Nephron (organoid): Measurements from ENCODE around the gene PLPP4.

Experiments used
- H3K27ac Mint-ChIP-seq, 3 experiments: 2 replicates each; pipeline ENCODE4 v1.8.0; 2020; ENCODE audit warnings: mixed read lengths in 3 of 3, mild to moderate bottlenecking in 2 of 3, moderate library complexity in 1 of 3
- H3K27me3 Mint-ChIP-seq: 2 replicates; pipeline ENCODE4 v1.8.0; 2021; ENCODE audit warnings: low read depth, mild to moderate bottlenecking, moderate library complexity, mixed read lengths
- H3K36me3 Mint-ChIP-seq: 2 replicates; pipeline ENCODE4 v1.8.0; 2020; ENCODE audit warnings: low read depth, mixed read lengths
- H3K4me1 Mint-ChIP-seq: 2 replicates; pipeline ENCODE4 v1.8.0; 2020; ENCODE audit warnings: mixed read lengths
- H3K4me3 Mint-ChIP-seq, 3 experiments: 2 replicates each; pipeline ENCODE4 v1.8.0; 2020; ENCODE audit warnings: mild to moderate bottlenecking in 3 of 3, mixed read lengths in 3 of 3, moderate library complexity in 2 of 3
- H3K9me3 Mint-ChIP-seq: 2 replicates; pipeline ENCODE4 v1.8.0; 2020; ENCODE audit warnings: mixed read lengths
- TF ChIP-seq, protein P1 (sequence below), 3 experiments: fragments of 200-600 bp; sonication (generic); IDR thresholded peaks; one replicate each; pipeline ENCODE4 v1.5.0; 2021; ENCODE audit warnings: antibody characterized with exemption in 3 of 3; ENCODE audit not compliant: unreplicated experiment in 3 of 3

Gene PLPP4

DNA sequence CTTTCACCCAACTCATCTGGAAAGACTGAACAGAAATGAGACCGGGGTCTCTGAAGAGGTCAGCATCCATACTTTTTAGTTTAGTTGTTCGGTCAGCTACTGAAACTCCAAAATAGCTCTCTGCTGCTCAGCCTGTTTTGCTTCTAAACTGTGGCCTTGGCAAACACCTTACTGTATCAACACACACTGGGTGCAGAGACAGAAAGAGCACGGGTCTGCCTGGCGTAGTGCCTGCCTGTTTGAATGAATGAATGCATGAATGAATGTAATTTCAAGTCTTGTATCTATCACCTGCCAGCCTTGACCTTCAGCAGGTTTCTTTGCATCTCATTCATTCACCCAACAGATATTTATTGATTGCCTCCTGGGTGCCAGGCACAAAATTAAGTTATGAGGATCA, 98.4 kb downstream of the PLPP4 start:
- Mint-ChIP-seq H3K4me3 (no peak overlapping the region), H3K27ac (no peak overlapping the region), H3K36me3 (no peaks in the 10 kb centered on the region), H3K9me3 (peaks cover 12% of the 10 kb centered on the region), H3K27me3 (peaks cover 5% of the 10 kb centered on the region), H3K4me1 (no peaks in the 10 kb centered on the region)
- TF ChIP-seq, protein P1, sequence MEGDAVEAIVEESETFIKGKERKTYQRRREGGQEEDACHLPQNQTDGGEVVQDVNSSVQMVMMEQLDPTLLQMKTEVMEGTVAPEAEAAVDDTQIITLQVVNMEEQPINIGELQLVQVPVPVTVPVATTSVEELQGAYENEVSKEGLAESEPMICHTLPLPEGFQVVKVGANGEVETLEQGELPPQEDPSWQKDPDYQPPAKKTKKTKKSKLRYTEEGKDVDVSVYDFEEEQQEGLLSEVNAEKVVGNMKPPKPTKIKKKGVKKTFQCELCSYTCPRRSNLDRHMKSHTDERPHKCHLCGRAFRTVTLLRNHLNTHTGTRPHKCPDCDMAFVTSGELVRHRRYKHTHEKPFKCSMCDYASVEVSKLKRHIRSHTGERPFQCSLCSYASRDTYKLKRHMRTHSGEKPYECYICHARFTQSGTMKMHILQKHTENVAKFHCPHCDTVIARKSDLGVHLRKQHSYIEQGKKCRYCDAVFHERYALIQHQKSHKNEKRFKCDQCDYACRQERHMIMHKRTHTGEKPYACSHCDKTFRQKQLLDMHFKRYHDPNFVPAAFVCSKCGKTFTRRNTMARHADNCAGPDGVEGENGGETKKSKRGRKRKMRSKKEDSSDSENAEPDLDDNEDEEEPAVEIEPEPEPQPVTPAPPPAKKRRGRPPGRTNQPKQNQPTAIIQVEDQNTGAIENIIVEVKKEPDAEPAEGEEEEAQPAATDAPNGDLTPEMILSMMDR (IDR thresholded peaks at IDR 0.05; ENCODE audit: unreplicated experiment in 3 of 3) = no peak

DNA sequence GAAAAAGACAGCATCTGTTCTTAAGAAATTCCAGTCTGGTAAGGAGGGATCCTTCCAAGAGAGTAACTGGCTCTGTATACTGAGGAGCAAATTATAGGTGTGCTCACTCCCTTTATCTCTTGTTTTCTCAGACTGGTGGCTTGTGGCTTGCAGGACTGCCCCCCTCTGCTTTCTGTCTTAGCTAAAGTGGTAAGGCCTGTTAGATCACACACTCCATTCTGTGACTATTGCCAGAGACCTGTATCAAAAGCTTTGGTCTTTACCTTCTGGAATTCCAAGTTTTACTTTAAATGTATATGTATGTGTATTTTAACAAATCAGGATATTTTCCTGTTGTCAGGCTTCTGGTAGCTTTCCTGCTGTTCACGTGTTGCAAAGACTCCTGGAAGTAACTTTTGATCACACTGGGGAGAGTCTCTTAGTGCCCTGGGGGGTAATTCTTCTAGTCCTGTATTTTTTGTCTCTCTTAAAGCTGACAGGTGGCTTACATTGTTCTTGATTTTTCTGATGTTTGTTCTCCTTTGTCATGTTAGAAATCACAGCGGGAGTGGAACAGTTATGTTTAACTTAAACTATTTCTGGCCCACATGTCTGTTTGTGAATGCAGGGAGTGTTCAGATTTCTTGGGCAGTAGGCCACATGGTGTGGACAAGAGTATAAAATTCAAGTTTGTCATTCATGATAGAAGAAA, 99.0 kb downstream of the PLPP4 start:
- no peak overlapping the region for H3K27ac Mint-ChIP-seq
- TF ChIP-seq, protein P1 (IDR thresholded peaks at IDR 0.05; ENCODE audit: unreplicated experiment in 3 of 3) = no peak
- H3K36me3 Mint-ChIP-seq = no peaks in the 10 kb centered on the region
- H3K27me3 Mint-ChIP-seq = peaks cover 5% of the 10 kb centered on the region
- no peaks in the 10 kb centered on the region for H3K4me1 Mint-ChIP-seq
- H3K9me3 Mint-ChIP-seq = peaks cover 12% of the 10 kb centered on the region
- no peak overlapping the region for H3K4me3 Mint-ChIP-seq

DNA sequence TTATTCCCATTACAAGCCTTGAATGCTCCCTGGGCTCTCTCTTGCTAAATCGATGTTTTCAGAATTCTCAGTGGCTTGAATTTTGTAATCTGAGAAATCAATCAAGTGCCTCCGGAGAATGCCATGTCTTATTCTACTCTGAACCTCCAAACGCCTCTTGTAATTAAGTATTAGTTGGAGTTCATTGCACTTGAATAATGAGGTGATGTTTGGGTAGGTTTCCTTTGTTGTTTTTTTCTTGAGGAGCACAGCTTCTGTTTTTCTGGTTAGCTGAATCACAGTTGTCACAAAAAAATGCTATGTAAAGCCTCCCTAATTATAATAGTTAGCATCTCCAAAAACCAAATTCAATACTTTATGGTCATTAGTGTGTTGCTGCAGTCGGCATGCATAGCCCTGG, 100.3 kb downstream of the PLPP4 start:
- TF ChIP-seq, protein P1 (IDR thresholded peaks at IDR 0.05; ENCODE audit: unreplicated experiment in 3 of 3) = no peak
- H3K27ac Mint-ChIP-seq = no peak overlapping the region
- H3K36me3 Mint-ChIP-seq = no peaks in the 10 kb centered on the region
- peaks cover 8% of the 10 kb centered on the region for H3K9me3 Mint-ChIP-seq
- H3K27me3 Mint-ChIP-seq = no peaks in the 10 kb centered on the region
- no peaks in the 10 kb centered on the region for H3K4me1 Mint-ChIP-seq
- H3K4me3 Mint-ChIP-seq = no peak overlapping the region

DNA sequence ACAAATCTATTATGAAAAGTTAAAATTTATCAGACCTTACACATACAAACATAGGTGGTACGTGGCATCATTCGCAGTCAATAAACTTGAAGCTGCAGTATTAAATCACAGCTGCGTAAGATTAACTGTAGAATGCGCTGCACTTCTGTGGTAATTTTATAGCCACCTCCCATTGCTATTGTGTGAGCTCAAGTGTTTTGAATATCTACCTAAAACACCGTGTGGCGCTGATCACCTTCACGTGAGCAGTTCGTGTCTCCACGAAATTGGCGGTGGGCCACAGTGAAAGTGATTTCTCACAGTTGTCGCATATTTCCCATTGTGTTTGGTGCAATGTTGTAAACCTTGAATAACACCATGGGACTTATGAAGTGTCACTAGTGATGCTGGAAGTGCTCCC, 102.8 kb downstream of the PLPP4 start:
- H3K4me3 Mint-ChIP-seq = no peak overlapping the region
- no peaks in the 10 kb centered on the region for H3K4me1 Mint-ChIP-seq
- no peaks in the 10 kb centered on the region for H3K27me3 Mint-ChIP-seq
- no peak overlapping the region for H3K27ac Mint-ChIP-seq
- H3K9me3 Mint-ChIP-seq = no peaks in the 10 kb centered on the region
- H3K36me3 Mint-ChIP-seq = no peaks in the 10 kb centered on the region
- TF ChIP-seq, protein P1 (IDR thresholded peaks at IDR 0.05; ENCODE audit: unreplicated experiment in 3 of 3) = no peak

DNA sequence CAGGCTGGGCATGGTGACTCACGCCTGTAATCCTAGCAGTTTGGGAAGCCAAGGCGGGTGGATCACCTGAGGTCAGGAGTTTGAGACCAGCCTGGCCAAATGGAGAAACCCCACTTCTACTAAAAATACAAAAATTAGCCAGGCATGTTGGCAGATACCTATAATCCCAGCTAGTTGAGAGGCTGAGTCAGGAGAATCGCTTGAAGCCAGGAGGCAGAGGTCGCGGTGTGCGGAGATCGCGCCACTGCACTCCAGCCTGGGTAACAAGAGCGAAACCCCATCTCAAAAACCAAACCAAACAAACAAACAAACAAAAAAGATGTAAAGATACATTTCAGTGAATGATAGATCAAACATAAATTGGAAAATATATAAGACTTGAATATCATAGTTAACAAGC, 105.9 kb downstream of the PLPP4 start:
- TF ChIP-seq, protein P1 (IDR thresholded peaks at IDR 0.05; ENCODE audit: unreplicated experiment in 3 of 3) = no peak
- Mint-ChIP-seq H3K9me3 (no peaks in the 10 kb centered on the region), H3K27ac (no peak overlapping the region)

DNA sequence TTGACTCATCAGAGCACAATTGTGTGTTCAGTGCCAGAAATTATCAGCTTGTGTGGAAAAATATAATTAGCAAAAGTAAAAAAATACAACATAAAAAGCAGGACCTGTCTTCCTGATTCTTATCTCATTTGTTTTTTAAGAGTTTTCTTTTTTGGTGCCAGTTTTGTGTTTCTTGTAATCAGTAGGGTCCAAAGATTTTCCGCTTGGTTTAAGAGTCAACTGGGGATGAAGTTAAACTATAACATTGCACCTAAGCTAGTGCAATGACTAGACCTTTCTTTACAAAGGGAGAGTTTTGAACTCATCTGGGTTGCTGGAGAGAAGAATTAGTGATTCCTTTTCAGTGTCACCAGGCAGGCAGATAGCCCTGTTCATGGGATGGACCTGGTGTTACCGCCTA, 113.4 kb downstream of the PLPP4 start:
- peaks cover 12% of the 10 kb centered on the region for H3K27me3 Mint-ChIP-seq
- H3K27ac Mint-ChIP-seq = peak overlapping the region; percentile 79 to 94 (median 84)
- TF ChIP-seq, protein P1 (IDR thresholded peaks at IDR 0.05; ENCODE audit: unreplicated experiment in 3 of 3) = no peak
- peak overlapping the region in 1 of 3 experiments; percentile 16 for H3K4me3 Mint-ChIP-seq
- peaks cover 20% of the 10 kb centered on the region for H3K4me1 Mint-ChIP-seq
- H3K9me3 Mint-ChIP-seq = no peaks in the 10 kb centered on the region
- no peaks in the 10 kb centered on the region for H3K36me3 Mint-ChIP-seq

More for the DNA sequence above, 105.9 kb downstream of the PLPP4 start:
- Mint-ChIP-seq H3K4me1 (no peaks in the 10 kb centered on the region), H3K4me3 (no peak overlapping the region), H3K36me3 (no peaks in the 10 kb centered on the region), H3K27me3 (peaks cover 8% of the 10 kb centered on the region)
